Peyer's patch (tissue), 4 donors: ENCODE data around the gene KLHL3.

Source experiments
- POLR2A ChIP-seq, 2 donors: fragments of 450-650 bp; IDR thresholded peaks; one replicate each; pipeline ENCODE4 v1.5.1; 2017; ENCODE audit warnings: antibody characterized with exemption in 2 of 2, mild to moderate bottlenecking in 2 of 2, moderate library complexity in 2 of 2
- TF ChIP-seq, protein P1 (sequence below), 6 experiments: fragments of 450-650 bp in 4 of 6; fragments of 200-600 bp in 2 of 6; sonication (generic) in 1 of 6; IDR thresholded peaks; one replicate each; pipeline ENCODE4 v1.5.1; 2017 to 2019; ENCODE audit warnings: antibody characterized with exemption in 6 of 6, mild to moderate bottlenecking in 3 of 6, moderate library complexity in 1 of 6

DNA sequence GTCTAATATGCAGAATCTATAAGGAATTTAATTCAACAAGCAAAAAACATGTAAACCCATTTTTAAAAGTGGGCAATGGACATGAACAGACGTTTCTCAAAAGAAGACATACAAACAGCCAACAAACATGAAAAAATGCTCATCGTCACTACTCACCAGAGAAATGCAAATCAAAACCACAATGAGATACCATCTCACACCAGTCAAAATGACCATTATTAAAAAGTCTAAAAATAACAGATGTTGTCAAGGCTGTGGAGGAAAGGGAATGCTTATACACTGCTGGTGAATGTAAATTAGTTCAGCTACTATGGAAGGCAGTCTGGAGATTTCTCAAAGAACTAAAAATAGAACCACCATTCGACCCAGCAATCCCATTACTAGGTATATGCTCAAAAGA lies 3.1 kb upstream of the KLHL3 start:
- TF ChIP-seq, protein P1, sequence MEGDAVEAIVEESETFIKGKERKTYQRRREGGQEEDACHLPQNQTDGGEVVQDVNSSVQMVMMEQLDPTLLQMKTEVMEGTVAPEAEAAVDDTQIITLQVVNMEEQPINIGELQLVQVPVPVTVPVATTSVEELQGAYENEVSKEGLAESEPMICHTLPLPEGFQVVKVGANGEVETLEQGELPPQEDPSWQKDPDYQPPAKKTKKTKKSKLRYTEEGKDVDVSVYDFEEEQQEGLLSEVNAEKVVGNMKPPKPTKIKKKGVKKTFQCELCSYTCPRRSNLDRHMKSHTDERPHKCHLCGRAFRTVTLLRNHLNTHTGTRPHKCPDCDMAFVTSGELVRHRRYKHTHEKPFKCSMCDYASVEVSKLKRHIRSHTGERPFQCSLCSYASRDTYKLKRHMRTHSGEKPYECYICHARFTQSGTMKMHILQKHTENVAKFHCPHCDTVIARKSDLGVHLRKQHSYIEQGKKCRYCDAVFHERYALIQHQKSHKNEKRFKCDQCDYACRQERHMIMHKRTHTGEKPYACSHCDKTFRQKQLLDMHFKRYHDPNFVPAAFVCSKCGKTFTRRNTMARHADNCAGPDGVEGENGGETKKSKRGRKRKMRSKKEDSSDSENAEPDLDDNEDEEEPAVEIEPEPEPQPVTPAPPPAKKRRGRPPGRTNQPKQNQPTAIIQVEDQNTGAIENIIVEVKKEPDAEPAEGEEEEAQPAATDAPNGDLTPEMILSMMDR (IDR thresholded peaks at IDR 0.05): no peak
- TF ChIP-seq POLR2A (IDR thresholded peaks at IDR 0.05): no peak
